GM21825 (cell line): ENCODE results near the gene TSC22D4.

Experiments
- ATAC-seq: cut with Tn5 transposase; IDR thresholded peaks from one replicate; pipeline ENCODE4 v1.9.1; 2021; ENCODE audit warnings: mild to moderate bottlenecking, moderate library complexity; ENCODE audit not compliant: unreplicated experiment

TSC22D4 gene

DNA sequence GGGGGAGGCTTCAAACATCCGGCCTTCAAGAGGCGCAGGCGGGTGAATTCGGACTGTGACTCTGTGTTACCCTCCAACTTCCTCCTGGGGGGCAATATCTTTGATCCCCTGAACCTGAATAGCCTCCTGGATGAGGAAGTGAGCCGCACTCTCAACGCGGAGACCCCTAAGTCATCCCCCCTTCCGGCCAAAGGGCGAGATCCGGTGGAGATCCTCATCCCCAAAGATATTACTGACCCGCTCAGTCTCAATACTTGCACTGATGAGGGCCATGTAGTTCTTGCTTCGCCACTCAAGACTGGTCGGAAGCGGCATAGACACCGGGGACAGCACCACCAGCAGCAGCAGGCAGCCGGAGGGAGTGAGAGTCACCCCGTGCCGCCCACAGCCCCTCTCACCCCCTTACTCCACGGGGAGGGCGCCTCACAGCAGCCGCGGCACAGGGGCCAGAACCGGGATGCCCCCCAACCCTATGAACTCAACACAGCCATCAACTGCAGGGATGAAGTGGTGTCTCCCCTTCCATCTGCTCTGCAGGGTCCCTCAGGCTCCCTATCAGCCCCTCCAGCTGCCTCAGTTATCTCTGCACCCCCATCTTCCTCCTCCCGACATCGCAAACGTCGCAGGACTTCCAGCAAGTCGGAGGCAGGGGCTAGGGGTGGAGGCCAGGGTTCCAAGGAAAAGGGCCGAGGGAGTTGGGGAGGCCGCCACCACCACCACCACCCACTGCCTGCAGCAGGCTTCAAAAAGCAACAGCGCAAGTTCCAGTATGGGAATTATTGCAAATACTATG lies 48.3 kb downstream of the TSC22D4 start:
- peak; percentile 2 for ATAC-seq

- peak; percentile 33 for ATAC-seq
Observed at GRCh38 chr7:100429637-100430492, 49.1 kb downstream of the TSC22D4 start, which contains the start of gene MEPCE. Gene MEPCE (plus strand): TSS chr7:100429831. CDS start chr7:100430019, 188 bp downstream.

DNA sequence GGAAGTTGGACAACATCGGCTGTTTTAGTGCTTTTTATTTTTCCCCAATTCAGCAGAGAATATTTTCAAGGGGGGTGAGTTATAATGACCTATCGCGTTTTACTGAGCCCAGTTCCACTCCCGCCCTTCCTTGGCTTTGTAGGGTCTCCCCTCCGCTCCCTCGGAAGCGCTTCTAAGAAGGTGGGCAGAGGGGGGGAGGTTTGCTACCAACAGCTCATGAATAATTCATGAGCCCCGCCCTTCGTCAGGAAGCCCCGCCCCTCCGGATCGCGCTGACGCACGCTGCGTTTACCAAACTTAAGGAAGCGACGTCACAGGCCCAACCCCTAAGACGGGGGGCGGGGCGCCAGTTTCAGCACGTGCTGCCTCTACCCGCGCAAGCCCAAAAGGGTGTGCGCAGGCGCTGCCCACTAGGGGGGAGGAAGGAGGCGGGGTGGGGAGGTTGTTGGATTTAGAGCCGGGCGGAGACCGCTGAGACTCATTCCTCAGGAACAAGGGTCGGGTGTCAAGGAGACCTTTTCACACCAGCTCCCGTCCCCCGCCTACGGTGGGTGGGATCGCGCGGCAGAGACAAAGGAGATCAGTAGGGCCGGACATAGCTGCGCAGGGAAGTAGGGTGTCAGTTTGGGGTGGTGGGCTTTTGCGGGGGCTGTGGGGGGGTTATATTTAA lies 49.9 kb downstream of the TSC22D4 start:
- peak; percentile 49 for ATAC-seq

- ATAC-seq: peak; percentile 35
Observed at GRCh38 chr7:100428199-100428966, 50.6 kb downstream of the TSC22D4 start, which contains the start of gene ZCWPW1. Gene ZCWPW1 (minus strand): TSS chr7:100428703. CDS start chr7:100420649, 8,054 bp downstream.

DNA sequence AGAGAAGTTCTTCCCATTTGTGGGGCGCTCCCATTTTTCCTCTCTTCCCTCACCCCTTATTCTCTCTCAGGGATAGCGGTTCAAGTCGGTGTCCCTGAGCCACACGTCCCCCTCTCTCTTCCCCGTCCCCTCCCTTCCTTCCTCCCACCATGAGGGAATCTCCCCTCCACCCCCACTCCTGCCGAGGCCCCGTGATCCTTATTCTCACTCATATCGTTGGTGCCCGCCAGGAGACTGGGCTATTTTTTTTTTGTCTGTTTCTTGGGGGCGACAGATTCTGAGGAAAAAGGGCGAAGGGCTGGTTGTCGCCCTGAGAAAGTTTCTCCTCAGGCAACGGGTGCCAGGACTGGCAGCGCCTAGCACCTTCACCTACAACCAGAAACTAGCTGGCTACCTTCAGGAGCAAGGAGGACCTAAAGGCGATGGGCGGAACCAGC lies 51.2 kb downstream of the TSC22D4 start:
- no peak for ATAC-seq

DNA sequence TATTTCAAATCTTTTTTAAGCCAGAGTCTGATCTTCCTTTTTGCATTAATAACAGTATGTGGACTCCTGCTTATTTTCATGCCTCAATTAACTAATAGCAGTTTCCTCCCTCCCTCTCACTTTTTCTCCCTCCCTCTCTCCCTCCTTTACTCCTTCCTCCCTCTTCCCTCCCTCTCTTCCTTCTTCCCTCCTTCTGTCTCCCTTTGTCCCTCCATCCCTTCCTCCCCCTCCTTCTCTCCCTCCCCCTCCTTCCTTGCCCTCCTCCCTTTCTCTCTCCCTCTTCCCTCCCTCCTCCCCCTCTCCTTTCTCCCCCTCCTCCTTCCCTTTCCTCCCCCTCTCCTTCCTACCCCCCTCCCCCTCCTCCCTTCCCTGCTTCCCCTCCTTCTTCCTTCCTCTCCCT lies 52.5 kb downstream of the TSC22D4 start:
- no peak for ATAC-seq

GRCh38 chr7:100425347-100425746 lies 53.7 kb downstream of the TSC22D4 start:
- ATAC-seq: no peak

- ATAC-seq: no peak
Observed at GRCh38 chr7:100423315-100423714, 55.7 kb downstream of the TSC22D4 start.

GRCh38 chr7:100419660-100420226 lies 59.3 kb downstream of the TSC22D4 start:
- ATAC-seq: no peak

GRCh38 chr7:100418930-100419659 lies 59.9 kb downstream of the TSC22D4 start:
- no peak for ATAC-seq
